ENCODE data around the gene UBE3C.
A peak's percentile ranks its signal among the peaks of the same experiment; 100 is the strongest.

Gene UBE3C

GRCh38 chr7:157224627-157225026, 85.9 kb downstream of the UBE3C start:
- no peak for DNase-seq (ENCODE audit: extremely low read depth, low read depth)
- TF ChIP-seq CTCF (IDR thresholded peaks at IDR 0.05; ENCODE audit: low read depth, low read length, missing control alignments) = no peak
- no peak overlapping the region for H3K4me3 ChIP-seq (replicated peaks; ENCODE audit: low read depth, low read length)

- H3K4me3 ChIP-seq (replicated peaks; ENCODE audit: low read depth, low read length) = no peak overlapping the region
- DNase-seq (ENCODE audit: extremely low read depth, low read depth) = no peak
- TF ChIP-seq CTCF (IDR thresholded peaks at IDR 0.05; ENCODE audit: low read depth, low read length, missing control alignments) = peak; percentile 64
These were observed 90.2 kb downstream of the UBE3C start for GRCh38 chr7:157228864-157229422.

- no peak overlapping the region for H3K4me3 ChIP-seq (replicated peaks; ENCODE audit: low read depth, low read length)
- DNase-seq (ENCODE audit: extremely low read depth, low read depth) = no peak
- no peak for TF ChIP-seq CTCF (IDR thresholded peaks at IDR 0.05; ENCODE audit: low read depth, low read length, missing control alignments)
These were observed 95.0 kb downstream of the UBE3C start for GRCh38 chr7:157233677-157234076.

GRCh38 chr7:157234271-157234670, 95.5 kb downstream of the UBE3C start:
- no peak overlapping the region for H3K4me3 ChIP-seq (replicated peaks; ENCODE audit: low read depth, low read length)
- no peak for TF ChIP-seq CTCF (IDR thresholded peaks at IDR 0.05; ENCODE audit: low read depth, low read length, missing control alignments)
- DNase-seq (ENCODE audit: extremely low read depth, low read depth) = peak; percentile 71

- DNase-seq (ENCODE audit: extremely low read depth, low read depth) = no peak
- no peak for TF ChIP-seq CTCF (IDR thresholded peaks at IDR 0.05; ENCODE audit: low read depth, low read length, missing control alignments)
- no peak overlapping the region for H3K4me3 ChIP-seq (replicated peaks; ENCODE audit: low read depth, low read length)
These were observed 96.9 kb downstream of the UBE3C start for GRCh38 chr7:157235357-157236333.

- DNase-seq (ENCODE audit: extremely low read depth, low read depth) = no peak
- no peak overlapping the region for H3K4me3 ChIP-seq (replicated peaks; ENCODE audit: low read depth, low read length)
- peak; percentile 11 for TF ChIP-seq CTCF (IDR thresholded peaks at IDR 0.05; ENCODE audit: low read depth, low read length, missing control alignments)
These were observed 99.4 kb downstream of the UBE3C start for GRCh38 chr7:157238087-157238486.
